GM18505 (cell line): ENCODE measurements around the gene PRKG1.
A peak's percentile ranks its signal among the peaks of the same experiment; 100 is the strongest.
"Not testable (repeated sequence)": the region's sequence is repeated elsewhere in the genome, so short reads cannot be mapped to it uniquely, and the experiment has no call there.

Experiments
- ATAC-seq: cut with Tn5 transposase; IDR thresholded peaks from one replicate; pipeline ENCODE4 v1.9.1; 2021; ENCODE audit not compliant: unreplicated experiment
- POLR2A ChIP-seq: IDR thresholded peaks from 4 replicates; pipeline ENCODE4 v1.6.1; 2011; ENCODE audit warnings: borderline replicate concordance; ENCODE audit not compliant: insufficient read depth, insufficient read length; ENCODE audit errors: extremely low read depth

PRKG1 gene

GRCh38 chr10:51716981-51717380 lies 642.7 kb downstream of the PRKG1 start:
- ATAC-seq = no peak
- no peak for TF ChIP-seq POLR2A

- TF ChIP-seq POLR2A = no peak
- ATAC-seq = no peak
These were observed 644.6 kb downstream of the PRKG1 start for GRCh38 chr10:51718804-51719291.

- TF ChIP-seq POLR2A = no peak
- ATAC-seq = no peak
These were observed 649.8 kb downstream of the PRKG1 start for GRCh38 chr10:51724038-51724437.

DNA sequence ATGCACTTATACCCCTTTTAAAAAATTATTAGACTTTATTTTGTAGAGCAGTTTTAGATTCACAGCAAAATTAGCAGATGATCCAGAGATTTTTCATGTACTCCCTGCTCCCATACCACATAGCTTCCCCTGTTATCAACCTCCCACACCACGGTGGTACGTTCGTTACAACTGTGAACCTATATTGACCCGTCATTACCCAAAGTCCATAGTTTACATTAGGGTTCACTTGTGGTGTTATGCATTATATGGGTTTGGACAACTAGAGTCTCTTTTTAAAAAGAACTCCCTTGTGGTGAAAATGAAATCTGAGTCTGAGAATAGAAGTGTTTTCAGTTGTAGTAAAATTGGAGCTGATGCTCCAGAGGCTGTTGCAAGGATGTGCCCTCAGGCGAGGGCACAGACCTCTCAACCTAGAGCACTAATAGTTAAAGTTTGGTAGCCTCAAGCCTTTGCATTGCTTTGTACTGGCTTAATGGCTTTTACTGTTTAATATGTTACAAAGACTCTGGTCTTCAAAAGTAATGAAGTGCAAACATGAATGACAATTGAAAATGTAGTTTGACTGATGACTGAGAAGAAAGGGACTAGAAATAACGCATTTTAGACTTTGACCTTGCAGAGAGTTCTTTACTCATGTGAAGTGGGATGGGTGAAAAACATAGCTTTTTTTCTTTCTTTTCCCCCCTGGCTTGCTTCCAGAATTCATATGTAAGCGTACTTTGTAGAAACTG lies 655.7 kb downstream of the PRKG1 start:
- no peak for TF ChIP-seq POLR2A
- no peak for ATAC-seq

DNA sequence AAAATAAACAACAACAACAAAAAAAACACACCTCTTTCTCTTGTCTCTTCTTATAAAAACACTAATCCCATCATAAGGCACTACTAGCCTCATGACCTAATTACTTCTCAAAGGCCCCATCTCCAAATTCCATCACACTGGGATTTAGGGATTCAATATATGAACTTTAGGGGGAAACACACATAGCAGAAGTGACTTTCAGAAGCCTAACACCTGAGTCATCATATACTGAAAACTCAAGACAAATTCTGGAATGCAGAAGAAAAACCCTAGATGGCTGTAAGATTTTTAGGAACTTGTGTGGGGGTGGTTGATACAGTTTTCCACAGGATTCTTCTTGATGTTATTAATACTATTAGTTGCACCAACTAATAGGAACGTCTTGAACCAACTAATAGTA lies 658.8 kb downstream of the PRKG1 start:
- ATAC-seq = no peak
- TF ChIP-seq POLR2A = no peak

DNA sequence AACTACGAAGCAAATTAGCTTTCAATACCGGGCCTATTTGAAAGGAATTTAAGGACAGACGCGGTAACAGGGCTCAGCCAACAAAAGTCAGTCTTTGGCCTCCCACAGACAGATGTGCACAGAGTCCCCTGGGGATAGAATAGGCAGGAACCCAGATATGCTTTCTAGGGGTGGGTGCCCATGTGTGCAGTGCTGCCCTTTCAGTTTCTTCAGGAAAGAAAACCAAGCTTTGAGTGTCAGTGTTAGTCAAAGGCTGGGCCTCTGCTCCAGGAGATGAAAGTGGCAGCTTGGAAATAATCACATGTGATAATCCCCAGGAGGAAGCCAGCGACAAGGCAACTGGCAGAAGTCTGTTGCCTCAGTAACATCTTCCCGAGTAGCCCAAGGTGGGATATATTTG lies 668.9 kb downstream of the PRKG1 start:
- ATAC-seq = peak; percentile 97

GRCh38 chr10:51744235-51745000 lies 670.1 kb downstream of the PRKG1 start:
- no peak for TF ChIP-seq POLR2A
- ATAC-seq = no peak

More for the DNA sequence above, 668.9 kb downstream of the PRKG1 start:
- TF ChIP-seq POLR2A = no peak

GRCh38 chr10:51745397-51745796 lies 671.1 kb downstream of the PRKG1 start:
- TF ChIP-seq POLR2A = no peak
- no peak for ATAC-seq

- no peak for TF ChIP-seq POLR2A
- no peak for ATAC-seq
These were observed 672.9 kb downstream of the PRKG1 start for GRCh38 chr10:51747216-51747615.

DNA sequence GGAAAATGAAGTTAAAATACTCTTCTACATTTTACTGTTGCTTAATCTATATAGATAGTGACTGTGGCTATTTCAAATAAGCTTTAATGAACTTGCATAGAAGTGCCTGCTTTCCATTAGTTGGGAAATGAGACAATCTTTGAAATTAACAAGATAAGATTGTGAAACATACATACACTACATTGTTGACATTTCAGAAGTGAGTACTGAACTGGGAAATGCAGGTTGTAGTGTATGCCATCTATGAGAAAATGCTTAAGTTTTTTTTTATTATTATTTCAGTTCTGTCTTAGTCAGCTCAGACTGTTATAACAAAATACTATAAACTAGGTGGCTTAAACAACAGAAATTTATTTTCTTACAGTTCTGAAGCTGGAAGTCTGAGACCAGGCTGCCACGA lies 674.7 kb downstream of the PRKG1 start:
- no peak for TF ChIP-seq POLR2A
- no peak for ATAC-seq

DNA sequence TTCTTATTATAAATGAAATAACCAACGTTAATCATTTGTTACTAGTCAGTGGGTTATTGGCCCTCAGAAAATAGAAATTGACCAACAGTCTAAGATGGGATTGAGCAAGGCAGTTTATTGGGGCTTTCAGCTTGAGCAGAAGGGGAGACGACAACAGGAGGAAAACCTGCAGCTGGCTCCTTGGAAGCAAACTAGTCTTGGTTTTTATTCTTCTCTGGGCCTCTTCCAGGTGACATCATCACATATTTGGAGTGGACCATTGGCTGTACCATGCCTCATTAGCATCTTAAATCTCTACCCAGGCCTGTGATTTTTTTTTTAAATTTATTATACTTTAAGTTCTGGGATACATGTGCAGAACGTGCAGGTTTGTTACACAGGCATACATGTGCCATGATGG lies 684.1 kb downstream of the PRKG1 start:
- TF ChIP-seq POLR2A = no peak
- ATAC-seq = no peak

GRCh38 chr10:51758838-51759237 lies 684.6 kb downstream of the PRKG1 start:
- not testable (repeated sequence) for ATAC-seq

GRCh38 chr10:51759896-51760534 lies 685.7 kb downstream of the PRKG1 start:
- no peak for TF ChIP-seq POLR2A
- ATAC-seq = no peak
